Type B pancreatic cell (in vitro differentiated cells): ENCODE results near the gene CDH5. TPM values are rescaled to one million over a fixed set of nuclear protein-coding genes. Genes with fewer than 3 reads are reported as not detected.
A peak's percentile ranks its signal among the peaks of the same experiment; 100 is the strongest.

ENCODE experiments used
- DNase-seq: peaks from one replicate; pipeline ENCODE4 v3.0.0; 2021; ENCODE audit warnings: mixed read lengths; ENCODE audit not compliant: unreplicated experiment; ENCODE audit errors: extremely low spot score
- H3K27ac Mint-ChIP-seq: 2 replicates; pipeline ENCODE4 v1.8.0; 2021; ENCODE audit warnings: mild to moderate bottlenecking, mixed read lengths
- H3K27me3 Mint-ChIP-seq: 2 replicates; pipeline ENCODE4 v1.8.0; 2021; ENCODE audit warnings: mixed read lengths
- H3K36me3 Mint-ChIP-seq: 2 replicates; pipeline ENCODE4 v1.8.0; 2021; ENCODE audit warnings: mixed read lengths
- H3K4me1 Mint-ChIP-seq: one replicate; pipeline ENCODE4 v1.8.0; 2021; ENCODE audit warnings: mixed read lengths; ENCODE audit not compliant: unreplicated experiment
- H3K4me3 Mint-ChIP-seq: 2 replicates; pipeline ENCODE4 v1.8.0; 2021; ENCODE audit warnings: mild to moderate bottlenecking, mixed read lengths
- H3K9me3 Mint-ChIP-seq: 2 replicates; pipeline ENCODE4 v1.8.0; 2021; ENCODE audit warnings: mixed read lengths
- CTCF ChIP-seq: fragments of 200-600 bp; sonication (generic); conservative IDR thresholded peaks from 2 replicates; pipeline ENCODE4 v1.5.0; 2021; ENCODE audit warnings: antibody characterized with exemption, mild to moderate bottlenecking
- total RNA-seq: library from RNA; stranded (reverse); gene quantifications from 2 replicates; pipeline ENCODE4 v1.2.1, GENCODE V29; 2021; ENCODE audit warnings: low replicate concordance

CDH5 gene
- total RNA-seq, 1 donor from 2014 or later = 0.46 TPM

GRCh38 chr16:66405057-66405783, 38.7 kb downstream of the CDH5 start:
- no peaks in the 10 kb centered on the region for H3K36me3 Mint-ChIP-seq
- H3K4me3 Mint-ChIP-seq = no peak overlapping the region
- DNase-seq = no peak
- no peak overlapping the region for H3K27ac Mint-ChIP-seq
- H3K4me1 Mint-ChIP-seq = peaks cover 26% of the 10 kb centered on the region
- TF ChIP-seq CTCF = no peak
- no peaks in the 10 kb centered on the region for H3K9me3 Mint-ChIP-seq
- peaks cover 26% of the 10 kb centered on the region for H3K27me3 Mint-ChIP-seq

GRCh38 chr16:66406534-66407221, 40.2 kb downstream of the CDH5 start:
- no peaks in the 10 kb centered on the region for H3K36me3 Mint-ChIP-seq
- H3K27ac Mint-ChIP-seq = no peak overlapping the region
- peak; percentile 90 for DNase-seq
- H3K27me3 Mint-ChIP-seq = peaks cover 26% of the 10 kb centered on the region
- H3K4me3 Mint-ChIP-seq = peak overlapping the region; percentile 90
- H3K4me1 Mint-ChIP-seq = peaks cover 20% of the 10 kb centered on the region
- peak; percentile 96 for TF ChIP-seq CTCF
- no peaks in the 10 kb centered on the region for H3K9me3 Mint-ChIP-seq

GRCh38 chr16:66408163-66409048, 41.9 kb downstream of the CDH5 start:
- Mint-ChIP-seq H3K9me3 (no peaks in the 10 kb centered on the region), H3K27ac (peak overlapping the region; percentile 89), H3K27me3 (peaks cover 26% of the 10 kb centered on the region), H3K36me3 (no peaks in the 10 kb centered on the region), H3K4me3 (peak overlapping the region; percentile 72), H3K4me1 (peaks cover 20% of the 10 kb centered on the region)
- no peak for DNase-seq
- no peak for TF ChIP-seq CTCF

GRCh38 chr16:66409156-66409555, 42.7 kb downstream of the CDH5 start:
- DNase-seq = no peak
- Mint-ChIP-seq H3K27me3 (peaks cover 26% of the 10 kb centered on the region), H3K36me3 (no peaks in the 10 kb centered on the region), H3K4me3 (peak overlapping the region; percentile 72), H3K9me3 (no peaks in the 10 kb centered on the region), H3K4me1 (peaks cover 20% of the 10 kb centered on the region), H3K27ac (peak overlapping the region; percentile 89)
- no peak for TF ChIP-seq CTCF

- peaks cover 7% of the 10 kb centered on the region for H3K27me3 Mint-ChIP-seq
- H3K4me1 Mint-ChIP-seq = peaks cover 17% of the 10 kb centered on the region
- H3K9me3 Mint-ChIP-seq = no peaks in the 10 kb centered on the region
- no peak for DNase-seq
- H3K27ac Mint-ChIP-seq = no peak overlapping the region
- TF ChIP-seq CTCF = no peak
- no peak overlapping the region for H3K4me3 Mint-ChIP-seq
- no peaks in the 10 kb centered on the region for H3K36me3 Mint-ChIP-seq
These were observed 45.7 kb downstream of the CDH5 start for GRCh38 chr16:66412182-66412581.
